Measurements from ENCODE around the gene HTN1. TPM values are rescaled to one million over a fixed set of nuclear protein-coding genes. Genes with fewer than 3 reads are reported as not detected.
"Not testable (repeated sequence)": the region's sequence is repeated elsewhere in the genome, so short reads cannot be mapped to it uniquely, and the experiment has no call there.

The HTN1 gene
- total RNA-seq, 2 experiments from 2014 or later = not detected

DNA sequence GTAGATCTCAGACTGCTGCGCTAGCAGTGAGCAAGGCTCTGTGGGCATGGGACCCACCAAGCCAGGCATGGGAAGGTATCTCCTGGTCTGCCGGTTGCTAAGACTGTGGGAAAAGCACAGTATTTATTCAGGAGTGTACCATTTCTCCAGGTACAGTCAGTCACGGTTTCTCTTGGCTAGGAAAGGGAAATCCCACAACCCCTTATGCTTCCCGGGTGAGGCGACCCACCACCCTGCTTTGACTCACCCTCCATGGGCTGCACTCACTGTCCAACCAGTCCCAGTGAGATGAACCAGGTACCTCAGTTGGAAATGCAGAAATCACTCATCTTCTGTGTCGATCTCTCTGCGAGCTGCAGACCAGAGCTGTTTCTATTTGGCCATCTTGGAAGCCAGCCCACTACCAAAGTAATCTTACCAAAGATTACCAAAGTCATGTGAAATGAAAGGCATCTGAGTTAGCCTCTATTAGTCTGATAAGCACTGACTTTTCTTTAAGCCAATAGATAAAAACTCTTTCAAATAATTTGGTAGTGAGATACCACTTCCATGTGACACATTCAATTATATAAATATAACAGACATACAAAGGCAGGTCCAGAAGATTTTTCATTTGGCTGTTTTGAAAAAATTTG is 8.5 kb upstream of the HTN1 start:
- Histone ChIP-seq H2AFZ (ENCODE audit: low read length) (no peak overlapping the region), H3K4me2 (ENCODE audit: low read length) (no peak overlapping the region), H4K20me1 (ENCODE audit: insufficient read depth, low read length) (no peaks in the 10 kb centered on the region), H3K4me3 (ENCODE audit: low read depth, low read length, poor library complexity, severe bottlenecking) (no peak overlapping the region), H3K36me3 (ENCODE audit: insufficient read depth, low read length) (no peaks in the 10 kb centered on the region), H3K4me1 (ENCODE audit: insufficient read depth, low read length, poor library complexity, severe bottlenecking) (no peaks in the 10 kb centered on the region), H3K79me2 (ENCODE audit: insufficient read depth, low read depth, low read length) (no peaks in the 10 kb centered on the region), H3K9me3 (ENCODE audit: low read length) (no peaks in the 10 kb centered on the region), H3K27ac (ENCODE audit: low read depth, low read length, poor library complexity, severe bottlenecking) (no peak overlapping the region), H3K9me2 (ENCODE audit: insufficient read depth, low read length) (no peaks in the 10 kb centered on the region)
- no TSS peak for BruUV-seq (replicated peaks)
- DNase-seq (ENCODE audit: low spot score) = no peak
- POLR2A ChIA-PET = no interaction called here
- TF ChIP-seq, protein P1, sequence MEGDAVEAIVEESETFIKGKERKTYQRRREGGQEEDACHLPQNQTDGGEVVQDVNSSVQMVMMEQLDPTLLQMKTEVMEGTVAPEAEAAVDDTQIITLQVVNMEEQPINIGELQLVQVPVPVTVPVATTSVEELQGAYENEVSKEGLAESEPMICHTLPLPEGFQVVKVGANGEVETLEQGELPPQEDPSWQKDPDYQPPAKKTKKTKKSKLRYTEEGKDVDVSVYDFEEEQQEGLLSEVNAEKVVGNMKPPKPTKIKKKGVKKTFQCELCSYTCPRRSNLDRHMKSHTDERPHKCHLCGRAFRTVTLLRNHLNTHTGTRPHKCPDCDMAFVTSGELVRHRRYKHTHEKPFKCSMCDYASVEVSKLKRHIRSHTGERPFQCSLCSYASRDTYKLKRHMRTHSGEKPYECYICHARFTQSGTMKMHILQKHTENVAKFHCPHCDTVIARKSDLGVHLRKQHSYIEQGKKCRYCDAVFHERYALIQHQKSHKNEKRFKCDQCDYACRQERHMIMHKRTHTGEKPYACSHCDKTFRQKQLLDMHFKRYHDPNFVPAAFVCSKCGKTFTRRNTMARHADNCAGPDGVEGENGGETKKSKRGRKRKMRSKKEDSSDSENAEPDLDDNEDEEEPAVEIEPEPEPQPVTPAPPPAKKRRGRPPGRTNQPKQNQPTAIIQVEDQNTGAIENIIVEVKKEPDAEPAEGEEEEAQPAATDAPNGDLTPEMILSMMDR (conservative IDR thresholded peaks at IDR 0.05; ENCODE audit: low read length) = no peak
- TF ChIP-seq EZH2phosphoT487 (IDR thresholded peaks at IDR 0.05; ENCODE audit: borderline replicate concordance, low read depth, low read length) = no peak
- CTCF ChIA-PET (ENCODE audit: unreplicated experiment) = no interaction called here
- intact Hi-C loops (cut with micrococcal nuclease; ENCODE audit: unreplicated experiment) = no loop called here

DNA sequence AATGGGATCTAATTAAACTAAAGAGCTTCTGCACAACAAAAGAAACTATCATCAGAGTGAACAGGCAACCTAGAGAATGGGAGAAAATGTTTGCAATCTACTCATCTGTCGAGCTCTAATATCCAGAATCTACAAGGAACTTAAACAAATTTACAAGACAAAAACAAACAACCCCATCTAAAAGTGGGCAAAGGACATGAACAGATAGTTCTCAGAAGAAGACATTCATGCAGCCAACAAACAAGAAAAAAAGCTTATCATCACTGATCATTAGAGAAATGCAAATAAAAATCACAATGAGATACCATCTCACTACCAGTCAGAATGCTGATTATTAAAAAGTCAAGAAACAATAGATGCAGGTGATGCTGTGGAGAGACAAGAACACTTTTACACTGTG is 6.3 kb downstream of the HTN1 start:
- H3K4me3 ChIP-seq (ENCODE audit: low read depth, low read length, poor library complexity, severe bottlenecking); DNase-seq (ENCODE audit: low spot score); H4K20me1 ChIP-seq (ENCODE audit: insufficient read depth, low read length); H3K36me3 ChIP-seq (ENCODE audit: insufficient read depth, low read length); H2AFZ ChIP-seq (ENCODE audit: low read length); H3K9me2 ChIP-seq (ENCODE audit: insufficient read depth, low read length); POLR2A ChIA-PET; H3K4me1 ChIP-seq (ENCODE audit: insufficient read depth, low read length, poor library complexity, severe bottlenecking); intact Hi-C loops (cut with micrococcal nuclease; ENCODE audit: unreplicated experiment); CTCF ChIA-PET (ENCODE audit: unreplicated experiment); H3K79me2 ChIP-seq (ENCODE audit: insufficient read depth, low read depth, low read length); BruUV-seq (replicated peaks); H3K27ac ChIP-seq (ENCODE audit: low read depth, low read length, poor library complexity, severe bottlenecking); H3K9me3 ChIP-seq (ENCODE audit: low read length); H3K4me2 ChIP-seq (ENCODE audit: low read length): not testable (repeated sequence)

DNA sequence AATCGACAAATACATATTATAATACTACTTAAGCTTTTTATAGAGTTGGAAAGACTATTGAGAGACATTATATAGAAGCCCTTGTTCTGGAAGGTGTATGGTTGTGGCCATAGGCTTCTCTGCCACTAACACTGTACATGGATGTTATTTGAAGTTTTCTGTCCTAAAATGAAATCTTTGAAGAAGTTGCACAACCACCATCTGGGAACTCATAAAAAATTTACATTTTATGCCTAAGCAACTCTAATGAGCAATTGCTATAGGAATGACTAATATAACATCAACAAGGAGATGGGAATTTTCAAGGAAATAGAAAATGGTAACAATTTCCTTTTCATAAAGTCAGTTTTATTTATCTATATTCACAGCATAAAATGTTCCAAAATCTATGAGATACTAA is 7.4 kb downstream of the HTN1 start:
- ChIA-PET POLR2A (interaction anchor here (0.6 kb wide), 1 partner anchor 182 kb away, joined by 3 read pairs; no protein-coding TSS in a partner anchor), CTCF (ENCODE audit: unreplicated experiment) (no interaction called here)
- H3K4me3 ChIP-seq (ENCODE audit: low read depth, low read length, poor library complexity, severe bottlenecking) = no peak overlapping the region
- no peaks in the 10 kb centered on the region for H3K9me3 ChIP-seq (ENCODE audit: low read length)
- H2AFZ ChIP-seq (ENCODE audit: low read length) = no peak overlapping the region
- no peak for DNase-seq (ENCODE audit: low spot score)
- H3K36me3 ChIP-seq (ENCODE audit: insufficient read depth, low read length) = no peaks in the 10 kb centered on the region
- H3K4me2 ChIP-seq (ENCODE audit: low read length) = no peak overlapping the region
- no peak overlapping the region for H3K27ac ChIP-seq (ENCODE audit: low read depth, low read length, poor library complexity, severe bottlenecking)
- intact Hi-C loops (cut with micrococcal nuclease; ENCODE audit: unreplicated experiment) = no loop called here
- no peaks in the 10 kb centered on the region for H3K79me2 ChIP-seq (ENCODE audit: insufficient read depth, low read depth, low read length)
- no TSS peak for BruUV-seq (replicated peaks)
- no peaks in the 10 kb centered on the region for H3K4me1 ChIP-seq (ENCODE audit: insufficient read depth, low read length, poor library complexity, severe bottlenecking)
- no peaks in the 10 kb centered on the region for H3K9me2 ChIP-seq (ENCODE audit: insufficient read depth, low read length)
- no peaks in the 10 kb centered on the region for H4K20me1 ChIP-seq (ENCODE audit: insufficient read depth, low read length)
- no peak for TF ChIP-seq EZH2phosphoT487 (IDR thresholded peaks at IDR 0.05; ENCODE audit: borderline replicate concordance, low read depth, low read length)
- TF ChIP-seq, protein P1 (conservative IDR thresholded peaks at IDR 0.05; ENCODE audit: low read length) = no peak

All from OCI-LY7 (cell line).